WI38 (cell line): ENCODE data around the gene COL4A6.

Experiments used
- H3K4me3 ChIP-seq: 2 replicates; pipeline ENCODE4 v1.5.1; 2011; ENCODE audit warnings: low read depth, mild to moderate bottlenecking, control low read depth, low read length
- TF ChIP-seq, protein P1 (sequence below): IDR thresholded peaks from 2 replicates; pipeline ENCODE4 v1.5.1; 2012; ENCODE audit warnings: low read depth, mild to moderate bottlenecking, control low read depth, low read length

COL4A6 gene

DNA sequence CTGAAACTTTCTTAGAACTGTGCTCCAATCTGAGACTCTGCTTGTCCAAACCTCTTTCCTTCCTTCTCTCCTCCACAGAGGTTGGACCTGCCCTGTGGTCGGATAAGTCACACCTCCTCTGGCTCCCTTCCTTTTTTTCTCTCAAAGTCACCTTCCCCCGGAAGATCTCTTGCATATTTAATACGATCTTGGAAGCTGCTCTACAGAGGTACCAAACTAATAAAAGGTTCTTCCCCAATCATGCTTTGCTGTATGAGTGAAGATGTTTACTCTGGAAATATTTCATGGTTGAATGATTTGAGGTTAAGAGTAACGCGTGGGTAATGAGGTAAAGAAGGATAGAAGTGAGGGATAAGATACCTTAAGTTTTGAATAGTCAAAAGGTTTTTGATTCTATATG, 180.7 kb downstream of the COL4A6 start:
- TF ChIP-seq, protein P1, sequence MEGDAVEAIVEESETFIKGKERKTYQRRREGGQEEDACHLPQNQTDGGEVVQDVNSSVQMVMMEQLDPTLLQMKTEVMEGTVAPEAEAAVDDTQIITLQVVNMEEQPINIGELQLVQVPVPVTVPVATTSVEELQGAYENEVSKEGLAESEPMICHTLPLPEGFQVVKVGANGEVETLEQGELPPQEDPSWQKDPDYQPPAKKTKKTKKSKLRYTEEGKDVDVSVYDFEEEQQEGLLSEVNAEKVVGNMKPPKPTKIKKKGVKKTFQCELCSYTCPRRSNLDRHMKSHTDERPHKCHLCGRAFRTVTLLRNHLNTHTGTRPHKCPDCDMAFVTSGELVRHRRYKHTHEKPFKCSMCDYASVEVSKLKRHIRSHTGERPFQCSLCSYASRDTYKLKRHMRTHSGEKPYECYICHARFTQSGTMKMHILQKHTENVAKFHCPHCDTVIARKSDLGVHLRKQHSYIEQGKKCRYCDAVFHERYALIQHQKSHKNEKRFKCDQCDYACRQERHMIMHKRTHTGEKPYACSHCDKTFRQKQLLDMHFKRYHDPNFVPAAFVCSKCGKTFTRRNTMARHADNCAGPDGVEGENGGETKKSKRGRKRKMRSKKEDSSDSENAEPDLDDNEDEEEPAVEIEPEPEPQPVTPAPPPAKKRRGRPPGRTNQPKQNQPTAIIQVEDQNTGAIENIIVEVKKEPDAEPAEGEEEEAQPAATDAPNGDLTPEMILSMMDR: no peak
- H3K4me3 ChIP-seq: no peak overlapping the region

DNA sequence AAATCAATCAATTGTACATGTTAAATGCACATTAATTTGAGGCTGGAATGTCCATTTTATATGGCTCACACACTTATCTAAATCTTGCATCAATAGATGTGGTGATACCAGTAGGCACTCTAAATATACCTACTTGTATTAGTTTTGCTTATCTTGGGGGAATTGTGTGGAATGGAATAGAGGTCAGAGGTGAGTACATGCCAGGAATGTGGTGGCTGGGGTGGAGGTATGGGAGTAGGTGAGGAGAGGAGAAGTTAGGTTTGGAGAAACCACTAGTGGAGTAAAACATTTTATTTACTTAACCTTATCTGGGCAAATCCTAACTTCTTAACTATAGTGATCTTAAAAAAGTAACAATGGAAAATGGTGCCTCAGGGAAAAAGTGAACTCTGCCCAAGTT, 183.6 kb downstream of the COL4A6 start:
- no peak overlapping the region for H3K4me3 ChIP-seq
- TF ChIP-seq, protein P1: no peak

DNA sequence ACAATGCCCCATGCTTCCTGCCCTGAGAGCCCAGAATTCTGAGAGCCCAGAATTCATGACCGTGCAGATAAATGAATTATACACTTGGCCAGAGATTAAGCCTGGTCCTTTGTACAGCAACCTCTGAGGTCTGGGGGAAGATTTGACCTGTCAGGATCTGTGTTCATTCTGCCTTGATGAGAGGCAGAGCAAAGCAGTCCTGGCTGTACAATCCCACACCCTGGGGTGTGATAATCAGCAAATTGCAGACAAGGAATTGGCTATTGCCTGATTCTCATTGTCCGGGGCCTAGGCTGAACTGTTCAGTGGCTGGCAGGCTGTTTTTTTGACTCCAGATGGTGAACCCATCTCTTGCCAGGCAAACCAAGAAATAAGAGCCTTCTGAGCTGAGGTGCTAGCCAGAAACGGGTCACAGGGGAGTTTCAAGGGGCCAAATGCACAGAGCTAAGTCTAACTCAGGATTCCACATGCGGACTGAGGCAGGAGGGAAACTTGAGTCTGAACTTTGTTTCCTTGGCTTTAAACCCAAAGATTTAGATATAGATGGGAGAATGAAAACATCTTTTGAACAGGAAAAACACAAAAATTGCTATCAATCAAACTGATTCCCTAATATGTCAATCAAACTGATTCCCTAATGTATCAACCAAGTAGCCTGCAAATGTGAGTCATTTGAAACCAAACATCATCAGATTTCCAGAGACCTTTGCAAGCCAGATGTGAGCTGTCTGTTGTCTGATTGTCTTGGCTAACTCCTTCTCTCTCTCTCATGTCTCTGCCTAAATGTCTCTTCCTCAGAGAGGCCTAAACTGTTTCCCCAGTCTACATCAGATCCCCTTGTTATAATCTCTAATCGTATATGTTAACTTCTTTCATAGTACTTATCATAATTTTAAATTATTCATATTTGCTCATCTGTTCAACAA, 187.3 kb downstream of the COL4A6 start:
- TF ChIP-seq, protein P1: no peak

DNA sequence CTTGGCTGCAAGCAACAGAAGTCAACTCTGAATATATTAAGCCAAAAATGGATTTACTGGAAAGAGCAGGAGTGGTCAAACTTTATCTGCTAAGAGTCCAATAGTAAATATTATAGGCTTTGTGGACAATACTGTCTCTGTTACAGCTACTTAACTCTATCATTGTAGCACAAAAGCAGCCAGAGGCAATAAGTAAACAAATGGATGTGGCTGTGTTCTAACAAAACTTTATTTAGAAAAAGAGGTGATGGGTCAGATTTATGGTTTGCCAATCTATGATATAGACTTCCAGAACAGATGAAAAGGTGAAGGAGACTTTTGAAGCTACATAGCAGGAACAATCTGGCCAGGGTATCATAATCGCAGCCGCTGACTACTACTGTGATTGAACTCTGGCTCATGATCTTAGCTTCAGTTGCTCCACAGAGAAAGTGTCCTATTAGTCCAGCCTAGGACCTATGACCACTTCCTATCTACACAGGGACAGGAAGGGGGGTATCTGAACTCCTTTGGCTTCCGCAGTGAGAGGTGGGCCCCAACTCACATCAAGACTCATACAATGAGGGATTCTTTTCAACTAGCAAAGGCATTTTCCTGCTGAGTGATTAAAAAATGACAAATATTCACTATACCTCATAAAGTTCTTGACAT, 191.8 kb downstream of the COL4A6 start:
- no peak overlapping the region for H3K4me3 ChIP-seq
- TF ChIP-seq, protein P1: no peak

More for the DNA sequence above, 187.3 kb downstream of the COL4A6 start:
- H3K4me3 ChIP-seq: no peak overlapping the region

DNA sequence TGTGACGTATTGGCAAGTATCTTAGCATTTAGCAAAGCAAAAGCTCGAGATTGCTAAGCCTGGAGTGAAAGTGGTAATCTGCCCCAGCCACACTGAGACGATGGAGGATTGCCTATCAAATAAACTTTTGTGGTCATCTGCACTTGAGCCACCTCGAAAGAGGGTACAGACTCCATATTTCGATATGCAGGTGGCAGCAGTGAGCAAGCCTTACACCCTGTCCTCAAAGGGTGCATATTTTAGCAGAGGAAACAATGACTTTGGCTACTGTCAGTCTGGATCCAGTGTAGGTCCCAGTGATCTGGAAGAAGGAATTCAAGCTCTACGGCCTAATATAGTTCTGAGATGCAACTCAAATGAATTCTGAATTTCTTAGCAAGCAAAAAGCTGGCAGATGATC, 192.8 kb downstream of the COL4A6 start:
- TF ChIP-seq, protein P1: no peak
- no peak overlapping the region for H3K4me3 ChIP-seq

DNA sequence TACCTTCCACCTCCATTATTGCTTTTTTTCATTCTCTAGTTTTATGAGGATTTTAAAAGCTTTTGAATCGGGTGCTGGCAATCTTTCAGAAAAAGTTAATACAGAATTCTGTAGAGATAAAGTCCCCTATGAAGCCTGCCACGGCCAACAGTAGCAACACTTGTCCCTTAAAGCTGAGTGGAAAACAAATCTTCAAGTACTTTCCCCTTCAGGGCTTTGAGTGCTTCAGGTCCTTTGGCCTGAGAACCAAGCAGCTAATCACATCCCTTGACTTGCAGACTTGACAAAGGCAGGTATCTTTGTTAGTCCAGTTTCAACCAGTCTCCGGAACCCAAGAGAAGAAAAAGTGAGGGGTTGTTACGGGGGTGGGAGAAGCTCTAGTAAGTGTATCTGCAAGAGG, 202.2 kb downstream of the COL4A6 start:
- TF ChIP-seq, protein P1: no peak
- H3K4me3 ChIP-seq: no peak overlapping the region

DNA sequence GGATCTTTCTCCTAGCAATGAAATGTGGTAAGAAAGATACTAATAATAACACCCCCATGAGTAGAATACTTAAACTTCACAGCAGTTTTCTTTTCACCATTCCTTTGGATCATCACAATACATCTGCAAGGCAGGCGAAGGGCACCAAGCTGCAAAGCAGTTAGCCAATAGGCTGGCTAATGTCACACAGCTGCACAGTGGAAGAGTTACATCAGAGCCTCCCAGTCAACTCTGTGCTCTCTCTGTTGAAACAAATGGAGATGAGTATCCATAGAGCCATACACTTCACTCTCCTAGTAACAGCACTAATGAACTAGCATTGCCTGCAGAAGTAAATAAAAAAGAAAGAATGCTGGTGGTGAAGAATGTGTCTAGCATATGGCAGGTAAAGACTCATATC, 207.6 kb downstream of the COL4A6 start:
- TF ChIP-seq, protein P1: no peak
- H3K4me3 ChIP-seq: no peak overlapping the region
